ENCODE measurements around the gene MSL1.
A peak's percentile ranks its signal among the peaks of the same experiment; 100 is the strongest.

Gene MSL1

DNA sequence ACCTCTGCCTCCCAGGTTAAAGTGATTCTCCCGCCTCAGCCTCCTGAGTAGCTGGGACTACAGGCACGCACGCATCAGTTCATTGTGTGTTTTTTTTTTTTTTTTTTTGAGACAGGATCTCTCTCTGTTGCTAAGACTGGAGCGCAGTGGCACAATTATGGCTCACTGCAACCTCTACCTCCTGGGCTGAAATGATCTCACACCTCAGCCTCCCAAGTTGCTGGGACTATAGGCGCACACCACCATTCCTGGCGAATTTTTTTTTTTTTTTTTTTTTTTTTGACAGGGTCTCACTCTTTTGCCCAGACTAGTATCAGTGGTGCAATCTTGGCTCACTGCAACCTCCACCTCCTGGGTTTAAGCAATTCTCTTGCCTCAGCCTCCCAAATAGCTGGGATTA is 37.7 kb downstream of the MSL1 start:
- Mint-ChIP-seq H3K4me1 (ENCODE audit: low read depth) (peaks cover 25% of the 10 kb centered on the region), H3K4me3 (no peak overlapping the region), H3K36me3 (ENCODE audit: low read depth) (peaks cover 43% of the 10 kb centered on the region), H3K9me3 (no peaks in the 10 kb centered on the region), H3K27me3 (no peaks in the 10 kb centered on the region), H3K27ac (no peak overlapping the region)

DNA sequence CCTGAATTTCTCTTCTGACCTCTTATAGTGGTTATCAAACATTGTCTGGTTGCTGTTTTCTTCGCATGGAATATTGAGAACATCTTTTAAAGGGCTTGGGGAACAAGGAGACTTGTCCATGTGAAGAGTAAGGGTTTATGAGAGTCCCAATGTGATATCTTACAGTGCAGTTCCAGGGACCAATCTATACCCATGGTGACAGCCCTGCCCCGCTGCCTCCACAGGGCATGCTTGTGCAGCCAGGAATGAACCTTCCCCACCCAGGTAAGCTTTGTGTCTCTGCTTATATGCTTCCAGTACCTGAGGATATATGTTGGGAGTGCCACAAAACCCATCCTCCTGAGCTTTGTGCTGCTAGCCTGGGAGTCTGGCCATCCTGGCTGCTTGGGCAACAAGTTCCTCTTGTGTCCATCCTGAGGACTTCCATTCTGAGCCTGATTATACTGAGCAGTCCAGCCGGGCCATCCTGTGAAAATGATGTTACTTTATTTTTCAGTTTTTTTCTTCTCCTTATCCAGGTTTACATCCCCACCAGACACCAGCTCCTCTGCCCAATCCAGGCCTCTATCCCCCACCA is 46.0 kb downstream of the MSL1 start:
- peaks cover 3% of the 10 kb centered on the region for H3K4me1 Mint-ChIP-seq (ENCODE audit: low read depth)
- H3K4me3 Mint-ChIP-seq, result no peak overlapping the region
- no peak overlapping the region for H3K27ac Mint-ChIP-seq
- no peaks in the 10 kb centered on the region for H3K27me3 Mint-ChIP-seq
- H3K9me3 Mint-ChIP-seq, result no peaks in the 10 kb centered on the region
- H3K36me3 Mint-ChIP-seq (ENCODE audit: low read depth), result peaks cover 66% of the 10 kb centered on the region

DNA sequence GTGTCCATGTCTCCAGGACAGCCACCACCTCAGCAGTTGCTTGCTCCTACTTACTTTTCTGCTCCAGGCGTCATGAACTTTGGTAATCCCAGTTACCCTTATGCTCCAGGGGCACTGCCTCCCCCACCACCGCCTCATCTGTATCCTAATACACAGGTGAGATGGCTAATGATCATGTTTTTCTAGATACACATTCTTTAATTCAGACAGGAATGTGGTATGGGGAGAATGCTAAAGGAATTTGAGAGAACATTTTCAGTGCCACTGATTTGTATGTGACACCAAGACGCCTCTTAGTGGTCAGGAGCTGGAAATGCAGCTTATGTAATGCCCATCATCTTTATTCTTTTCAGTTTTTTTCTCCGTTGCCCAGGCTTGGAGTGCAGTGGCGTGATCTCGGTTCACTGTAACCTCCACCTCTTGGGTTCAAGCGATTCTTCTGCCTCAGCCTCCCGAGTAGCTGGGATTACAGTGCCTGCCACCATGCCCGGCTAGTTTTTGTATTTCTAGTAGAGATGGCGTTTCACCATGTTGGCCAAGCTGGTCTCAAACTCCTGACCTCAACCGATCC is 46.6 kb downstream of the MSL1 start:
- peaks cover 3% of the 10 kb centered on the region for H3K4me1 Mint-ChIP-seq (ENCODE audit: low read depth)
- H3K36me3 Mint-ChIP-seq (ENCODE audit: low read depth), result peaks cover 69% of the 10 kb centered on the region
- no peak overlapping the region for H3K4me3 Mint-ChIP-seq
- no peaks in the 10 kb centered on the region for H3K9me3 Mint-ChIP-seq
- no peak overlapping the region for H3K27ac Mint-ChIP-seq
- no peaks in the 10 kb centered on the region for H3K27me3 Mint-ChIP-seq

DNA sequence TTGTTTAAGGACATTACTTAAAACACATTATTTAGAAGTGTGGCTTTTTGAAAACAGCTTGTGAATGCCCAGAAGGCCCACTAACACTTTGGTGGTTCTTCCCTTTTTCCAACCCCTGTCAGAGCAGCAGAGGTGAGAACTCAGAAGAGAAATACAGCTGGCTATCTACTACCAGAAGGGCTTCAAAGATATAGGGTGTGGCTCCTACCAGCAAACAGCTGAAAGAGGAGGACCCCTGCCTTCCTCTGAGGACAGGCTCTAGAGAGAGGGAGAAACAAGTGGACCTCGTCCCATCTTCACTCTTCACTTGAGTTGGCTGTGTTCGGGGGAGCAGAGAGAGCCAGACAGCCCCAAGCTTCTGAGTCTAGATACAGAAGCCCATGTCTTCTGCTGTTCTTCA is 48.6 kb downstream of the MSL1 start:
- Mint-ChIP-seq H3K4me1 (ENCODE audit: low read depth) (peaks cover 3% of the 10 kb centered on the region), H3K4me3 (no peak overlapping the region), H3K27ac (no peak overlapping the region), H3K27me3 (no peaks in the 10 kb centered on the region), H3K9me3 (no peaks in the 10 kb centered on the region), H3K36me3 (ENCODE audit: low read depth) (peaks cover 68% of the 10 kb centered on the region)

DNA sequence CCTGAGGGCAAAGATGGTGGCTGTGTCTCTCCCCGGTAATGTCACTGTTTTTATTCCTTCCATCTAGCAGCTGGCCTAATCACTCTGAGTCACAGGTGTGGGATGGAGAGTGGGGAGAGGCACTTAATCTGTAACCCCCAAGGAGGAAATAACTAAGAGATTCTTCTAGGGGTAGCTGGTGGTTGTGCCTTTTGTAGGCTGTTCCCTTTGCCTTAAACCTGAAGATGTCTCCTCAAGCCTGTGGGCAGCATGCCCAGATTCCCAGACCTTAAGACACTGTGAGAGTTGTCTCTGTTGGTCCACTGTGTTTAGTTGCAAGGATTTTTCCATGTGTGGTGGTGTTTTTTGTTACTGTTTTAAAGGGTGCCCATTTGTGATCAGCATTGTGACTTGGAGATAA is 50.0 kb downstream of the MSL1 start:
- Mint-ChIP-seq H3K4me1 (ENCODE audit: low read depth) (peaks cover 5% of the 10 kb centered on the region), H3K27ac (no peak overlapping the region), H3K4me3 (no peak overlapping the region), H3K9me3 (no peaks in the 10 kb centered on the region), H3K27me3 (no peaks in the 10 kb centered on the region), H3K36me3 (ENCODE audit: low read depth) (peaks cover 60% of the 10 kb centered on the region)

DNA sequence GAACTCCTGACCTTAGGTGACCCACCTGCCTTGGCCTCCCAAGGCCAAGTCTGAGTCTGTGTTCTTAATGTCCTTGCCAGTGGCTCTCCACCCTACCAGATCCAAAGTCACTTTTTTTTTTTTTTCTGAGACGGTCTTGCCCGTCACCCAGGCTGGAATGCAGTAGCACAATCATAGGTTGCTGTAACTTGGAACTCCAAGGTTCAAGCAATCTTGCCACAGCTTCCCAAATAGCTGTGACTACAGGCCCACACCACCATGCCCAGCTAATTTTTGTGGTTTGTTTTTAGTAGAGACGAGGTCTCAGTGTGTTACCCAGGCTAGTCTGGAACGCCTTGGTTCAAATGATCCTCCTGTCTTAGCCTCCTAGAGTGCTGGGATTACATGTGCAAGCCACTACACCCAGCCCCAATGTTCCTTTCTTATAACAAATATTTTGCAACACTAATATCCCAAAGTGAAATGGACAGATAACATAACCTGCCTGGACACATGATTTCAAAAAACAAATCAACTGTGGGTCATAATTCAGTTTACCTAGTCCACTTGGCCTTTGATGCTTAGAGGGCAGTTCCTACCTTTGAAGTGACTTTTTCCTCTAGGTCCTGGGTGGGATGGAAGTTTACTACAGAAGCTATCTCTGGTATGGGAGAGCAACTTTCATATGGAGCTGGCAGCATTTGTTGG is 51.5 kb downstream of the MSL1 start:
- Mint-ChIP-seq H3K36me3 (ENCODE audit: low read depth) (peaks cover 54% of the 10 kb centered on the region), H3K4me1 (ENCODE audit: low read depth) (peaks cover 9% of the 10 kb centered on the region), H3K9me3 (no peaks in the 10 kb centered on the region), H3K27ac (no peak overlapping the region), H3K27me3 (no peaks in the 10 kb centered on the region), H3K4me3 (no peak overlapping the region)

DNA sequence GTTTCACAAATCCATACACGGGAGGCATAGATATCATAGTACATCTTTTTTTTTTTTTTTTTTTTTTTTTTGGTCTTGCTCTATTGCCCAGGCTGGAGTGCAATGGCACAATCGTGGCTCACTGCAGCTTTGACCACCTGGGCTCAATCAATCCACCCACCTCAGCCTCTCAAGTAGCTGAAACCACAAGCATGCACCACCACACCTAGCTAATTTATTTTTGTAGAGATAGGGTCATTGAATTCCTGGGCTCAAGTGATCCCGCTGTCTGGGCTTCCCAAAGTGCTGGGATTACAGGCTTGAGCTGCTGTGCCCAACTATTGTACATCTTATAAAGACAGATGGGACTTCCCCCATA is 52.0 kb downstream of the MSL1 start:
- no peaks in the 10 kb centered on the region for H3K9me3 Mint-ChIP-seq
- no peak overlapping the region for H3K27ac Mint-ChIP-seq
- peaks cover 8% of the 10 kb centered on the region for H3K4me1 Mint-ChIP-seq (ENCODE audit: low read depth)
- H3K4me3 Mint-ChIP-seq, result no peak overlapping the region
- H3K36me3 Mint-ChIP-seq (ENCODE audit: low read depth), result peaks cover 49% of the 10 kb centered on the region
- no peaks in the 10 kb centered on the region for H3K27me3 Mint-ChIP-seq

DNA sequence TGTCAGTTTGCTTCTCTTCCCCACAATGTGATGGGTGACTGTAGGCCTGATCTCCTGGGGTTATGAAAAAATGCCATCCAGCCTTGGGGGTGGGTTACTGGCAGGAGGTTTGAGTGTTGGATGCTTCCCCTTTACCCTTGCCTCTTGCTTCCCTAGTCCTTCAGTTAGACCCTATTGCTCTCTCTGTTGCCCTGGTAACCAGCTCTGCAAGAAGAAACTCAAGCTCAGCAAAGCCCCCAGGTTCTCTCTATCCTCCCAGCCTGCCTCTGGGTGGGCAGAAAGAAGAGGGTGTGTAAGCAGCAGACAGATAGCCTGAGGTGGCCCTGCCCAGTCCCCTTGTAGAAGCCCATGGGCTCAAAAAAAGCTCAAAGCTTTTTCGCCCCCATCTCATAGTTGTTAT is 52.7 kb downstream of the MSL1 start:
- Mint-ChIP-seq H3K9me3 (no peaks in the 10 kb centered on the region), H3K27ac (no peak overlapping the region), H3K27me3 (no peaks in the 10 kb centered on the region), H3K36me3 (ENCODE audit: low read depth) (peaks cover 42% of the 10 kb centered on the region), H3K4me1 (ENCODE audit: low read depth) (peaks cover 8% of the 10 kb centered on the region), H3K4me3 (no peak overlapping the region)

DNA sequence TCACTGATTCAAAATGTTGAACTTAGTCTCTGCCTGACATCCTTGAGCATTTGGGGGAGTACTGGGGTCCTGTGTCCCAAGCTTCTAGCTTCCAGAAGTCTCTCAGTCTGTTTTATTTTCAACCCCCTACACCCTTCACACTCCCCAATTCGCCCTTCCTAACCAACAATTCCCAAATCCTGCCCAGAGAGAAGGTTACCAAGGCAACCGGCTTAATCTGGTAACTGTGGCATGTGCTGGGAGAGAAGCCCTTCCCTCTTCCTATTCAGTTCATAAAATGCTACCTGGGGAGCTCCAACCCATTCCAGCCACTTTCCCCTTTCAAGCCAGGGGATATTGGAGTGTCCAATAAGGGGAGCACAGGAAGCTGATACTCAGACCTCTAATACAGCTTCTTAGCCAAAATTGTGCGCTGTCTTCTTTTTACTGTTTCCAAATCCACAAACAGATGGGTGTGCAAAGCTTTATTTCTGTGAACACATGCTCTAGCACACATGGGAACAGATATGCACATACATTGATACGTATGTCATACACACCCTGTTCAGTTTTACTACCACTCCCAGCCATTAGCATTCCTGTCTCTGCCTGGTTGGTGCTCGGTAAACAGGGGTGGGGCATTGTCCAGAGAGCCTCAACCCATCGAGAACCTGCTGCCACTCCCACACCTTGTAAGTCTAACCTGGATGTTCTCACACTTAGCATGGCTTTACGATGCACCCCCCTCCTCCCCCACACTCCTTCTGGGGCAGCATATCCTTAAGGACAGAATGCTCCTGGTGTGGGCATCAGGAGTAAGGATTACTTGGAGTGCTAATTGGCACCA is 54.4 kb downstream of the MSL1 start:
- H3K36me3 Mint-ChIP-seq (ENCODE audit: low read depth), result peaks cover 29% of the 10 kb centered on the region
- H3K4me1 Mint-ChIP-seq (ENCODE audit: low read depth), result peaks cover 11% of the 10 kb centered on the region
- no peak overlapping the region for H3K4me3 Mint-ChIP-seq
- H3K27ac Mint-ChIP-seq, result no peak overlapping the region
- H3K9me3 Mint-ChIP-seq, result no peaks in the 10 kb centered on the region
- H3K27me3 Mint-ChIP-seq, result no peaks in the 10 kb centered on the region

DNA sequence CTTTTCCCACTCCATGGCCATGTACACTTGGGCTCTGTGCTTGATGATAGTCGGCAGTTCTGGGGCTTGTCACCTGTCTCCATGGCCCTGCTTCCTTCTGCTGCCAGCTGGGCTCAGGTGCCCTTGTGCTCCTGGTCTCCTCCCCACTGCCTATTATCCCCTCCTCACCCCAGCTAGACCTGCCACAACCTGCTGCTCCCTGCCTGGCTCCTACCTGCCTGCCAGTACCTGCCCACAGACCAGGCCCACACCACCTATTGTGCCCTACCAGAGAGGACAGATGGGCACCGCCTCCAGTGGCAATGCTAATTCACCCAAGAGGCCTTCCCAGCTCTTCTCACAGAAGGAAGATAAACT is 55.0 kb downstream of the MSL1 start:
- Mint-ChIP-seq H3K36me3 (ENCODE audit: low read depth) (peaks cover 24% of the 10 kb centered on the region), H3K27ac (peak overlapping the region; percentile 7), H3K9me3 (no peaks in the 10 kb centered on the region), H3K4me3 (peak overlapping the region; percentile 38), H3K27me3 (no peaks in the 10 kb centered on the region), H3K4me1 (ENCODE audit: low read depth) (peaks cover 11% of the 10 kb centered on the region)

DNA sequence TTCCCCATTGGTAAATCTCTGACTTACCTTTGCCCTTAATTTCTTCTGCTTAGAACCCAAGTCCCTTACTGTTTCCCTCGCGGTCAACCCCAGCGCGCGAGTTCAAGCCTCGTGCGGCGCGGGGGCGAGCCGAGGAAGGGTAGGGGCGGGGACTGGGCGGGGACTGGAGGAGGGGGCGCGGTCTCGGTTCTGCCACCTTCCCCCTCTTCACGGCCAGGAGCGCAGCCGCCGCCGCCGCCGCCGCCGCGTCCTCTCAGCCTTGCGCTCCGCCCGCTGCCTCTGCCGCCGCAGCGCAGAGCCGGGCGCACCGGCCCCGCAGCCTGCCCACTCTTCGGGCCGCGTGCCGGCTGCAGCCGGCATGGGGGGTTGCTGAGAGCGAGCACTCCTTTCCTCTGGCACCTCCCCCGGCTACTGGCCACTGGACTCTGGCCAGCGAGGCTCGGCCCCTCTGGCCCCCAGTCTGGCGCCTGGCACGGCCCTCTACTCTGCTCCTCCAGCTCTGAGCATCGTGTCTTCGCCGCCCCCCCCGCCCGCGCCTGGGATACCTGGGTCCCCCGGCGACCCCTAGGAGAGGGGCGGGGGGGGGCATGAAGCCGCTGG is 55.6 kb downstream of the MSL1 start, which contains the start of gene RAPGEFL1:
Gene RAPGEFL1 (plus strand): TSS at position 196 of the 600 bp plus-strand sequence. CDS start 392 bp downstream, at position 588.
- Mint-ChIP-seq H3K4me3 (peak within 1 kb of the TSS; percentile 49), H3K27ac (peak within 1 kb of the TSS; percentile 7), H3K4me1 (ENCODE audit: low read depth) (peaks cover 11% of the 10 kb centered on the region)

DNA sequence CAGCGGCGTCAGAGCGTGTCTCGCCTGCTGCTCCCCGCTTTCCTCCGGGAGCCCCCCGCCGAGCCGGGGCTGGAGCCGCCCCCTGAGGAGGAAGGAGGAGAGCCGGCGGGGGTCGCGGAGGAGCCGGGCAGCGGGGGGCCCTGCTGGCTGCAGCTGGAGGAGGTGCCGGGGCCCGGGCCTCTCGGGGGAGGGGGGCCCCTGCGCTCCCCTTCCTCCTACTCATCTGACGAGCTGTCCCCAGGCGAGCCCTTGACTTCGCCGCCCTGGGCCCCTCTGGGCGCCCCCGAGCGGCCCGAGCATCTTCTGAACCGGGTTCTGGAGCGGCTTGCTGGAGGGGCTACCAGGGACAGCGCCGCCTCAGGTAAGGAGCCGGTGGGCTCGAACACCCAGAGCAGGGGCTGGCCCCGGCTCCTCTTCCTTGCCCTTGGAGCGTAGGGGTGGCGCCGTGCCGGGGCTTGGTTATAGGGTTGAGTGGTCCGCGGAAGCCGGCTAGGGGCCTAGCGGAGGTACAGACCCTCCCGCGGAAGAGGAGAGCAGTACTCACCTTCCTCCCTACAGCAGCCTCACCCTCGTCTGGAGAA is 56.3 kb downstream of the MSL1 start:
- peak overlapping the region; percentile 49 for H3K4me3 Mint-ChIP-seq
- H3K4me1 Mint-ChIP-seq (ENCODE audit: low read depth), result peaks cover 11% of the 10 kb centered on the region
- peaks cover 20% of the 10 kb centered on the region for H3K36me3 Mint-ChIP-seq (ENCODE audit: low read depth)
- no peaks in the 10 kb centered on the region for H3K9me3 Mint-ChIP-seq
- no peaks in the 10 kb centered on the region for H3K27me3 Mint-ChIP-seq
- H3K27ac Mint-ChIP-seq, result no peak overlapping the region

More for the DNA sequence above, 55.6 kb downstream of the MSL1 start, which contains the start of gene RAPGEFL1:
- H3K27me3 Mint-ChIP-seq, result no peaks in the 10 kb centered on the region
- H3K36me3 Mint-ChIP-seq (ENCODE audit: low read depth), result peaks cover 24% of the 10 kb centered on the region
- no peaks in the 10 kb centered on the region for H3K9me3 Mint-ChIP-seq

DNA sequence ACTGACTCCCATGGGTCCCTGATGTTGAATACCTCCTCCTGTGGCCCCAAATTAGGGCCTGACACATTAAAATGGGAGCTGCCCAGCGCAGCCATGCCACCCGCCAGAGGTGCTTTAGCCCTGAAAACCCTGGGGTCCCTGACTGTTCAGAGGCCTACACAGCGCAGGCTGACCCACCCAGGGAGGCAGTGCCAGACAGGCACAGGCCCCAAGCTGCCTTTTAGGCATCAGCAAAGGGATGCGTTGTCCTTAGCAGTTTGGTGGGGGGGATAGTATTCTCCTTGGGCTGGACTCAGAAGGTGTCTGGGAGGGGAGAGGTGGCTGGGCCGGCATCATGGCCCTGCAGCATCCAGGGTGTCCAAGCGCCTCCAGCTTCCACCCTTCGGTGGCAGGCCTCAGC is 56.9 kb downstream of the MSL1 start:
- Mint-ChIP-seq H3K27ac (no peak overlapping the region), H3K9me3 (no peaks in the 10 kb centered on the region), H3K4me3 (peak overlapping the region; percentile 49), H3K36me3 (ENCODE audit: low read depth) (peaks cover 14% of the 10 kb centered on the region), H3K4me1 (ENCODE audit: low read depth) (peaks cover 11% of the 10 kb centered on the region), H3K27me3 (no peaks in the 10 kb centered on the region)

DNA sequence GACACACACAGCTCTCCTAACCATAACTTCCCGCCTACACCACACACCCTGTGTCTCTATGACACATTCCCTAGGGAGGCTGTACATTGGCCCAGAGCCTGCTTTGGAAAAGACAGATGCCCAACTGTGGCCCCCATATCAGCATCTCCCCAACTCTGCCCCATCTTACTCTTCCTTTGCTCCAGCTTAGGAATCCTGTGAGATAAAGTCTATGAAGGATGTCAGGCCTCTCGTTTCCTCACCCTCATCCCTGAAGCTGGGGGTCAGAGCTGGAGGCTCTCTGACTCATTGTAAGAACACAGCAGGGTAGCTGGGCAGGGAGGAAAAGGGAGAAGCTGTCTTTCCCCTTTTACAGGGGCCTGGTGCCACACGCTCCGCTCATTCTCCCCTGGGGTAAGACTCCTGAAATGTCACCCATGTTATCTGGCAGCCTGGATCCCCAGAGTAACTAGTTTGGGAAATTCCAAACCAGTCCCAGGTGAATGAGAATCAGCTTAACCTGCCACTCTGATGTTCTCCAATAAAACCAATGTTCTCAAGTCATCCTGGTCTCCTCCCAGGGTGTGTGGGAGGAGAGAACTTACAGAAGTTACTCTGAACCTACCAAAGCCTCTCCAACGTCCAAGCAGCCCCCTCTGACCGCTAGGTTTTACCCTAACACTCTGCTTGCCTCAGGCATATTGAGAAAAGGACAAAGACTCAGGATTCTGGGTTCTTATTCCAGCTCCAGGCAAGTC is 58.3 kb downstream of the MSL1 start:
- Mint-ChIP-seq H3K9me3 (no peaks in the 10 kb centered on the region), H3K36me3 (ENCODE audit: low read depth) (peaks cover 11% of the 10 kb centered on the region), H3K4me3 (no peak overlapping the region), H3K27ac (no peak overlapping the region), H3K27me3 (no peaks in the 10 kb centered on the region), H3K4me1 (ENCODE audit: low read depth) (peaks cover 11% of the 10 kb centered on the region)
